ENCODE data around the gene E4F1.

E4F1 gene

GRCh38 chr16:2250652-2251295, 27.4 kb downstream of the E4F1 start:
- H3K27me3 ChIP-seq (ENCODE audit: low read depth, low read length) = no peaks in the 10 kb centered on the region
- peaks cover 20% of the 10 kb centered on the region for H4K20me1 ChIP-seq (ENCODE audit: insufficient read depth, low read length)
- H3K4me1 ChIP-seq (ENCODE audit: low read length) = peaks cover 32% of the 10 kb centered on the region
- no peak for TF ChIP-seq EZH2phosphoT487 (IDR thresholded peaks at IDR 0.05; ENCODE audit: low read depth)
- H3K36me3 ChIP-seq (replicated peaks; ENCODE audit: low read depth, low read length) = peaks cover 19% of the 10 kb centered on the region
- H3K4me3 ChIP-seq (ENCODE audit: low read length) = peak overlapping the region; percentile 92
- peak overlapping the region; percentile 72 for H3K9ac ChIP-seq (ENCODE audit: low read length)
- peaks cover 31% of the 10 kb centered on the region for H3K79me2 ChIP-seq (ENCODE audit: low read length)
- H2AFZ ChIP-seq (ENCODE audit: low read depth, low read length) = no peak overlapping the region
- no peaks in the 10 kb centered on the region for H3K9me3 ChIP-seq (ENCODE audit: insufficient read depth, low read length)
- H3K27ac ChIP-seq (ENCODE audit: low read length) = peak overlapping the region; percentile 74
- H3K4me2 ChIP-seq (ENCODE audit: low read length) = peak overlapping the region; percentile 100

GRCh38 chr16:2251296-2252111, 28.1 kb downstream of the E4F1 start, which contains the start of gene ECI1:
Gene ECI1 (minus strand): TSS chr16:2251587. CDS start chr16:2251566, 21 bp downstream.
- peak within 1 kb of the TSS; percentile 100 for H3K4me2 ChIP-seq (ENCODE audit: low read length)
- H3K27ac ChIP-seq (ENCODE audit: low read length) = peak within 1 kb of the TSS; percentile 74
- H3K9ac ChIP-seq (ENCODE audit: low read length) = peak within 1 kb of the TSS; percentile 72
- H3K79me2 ChIP-seq (ENCODE audit: low read length) = peaks cover 34% of the 10 kb centered on the region
- H3K4me3 ChIP-seq (ENCODE audit: low read length) = peak within 1 kb of the TSS; percentile 92
- H3K4me1 ChIP-seq (ENCODE audit: low read length) = peaks cover 32% of the 10 kb centered on the region
- no peak within 1 kb of the TSS for H2AFZ ChIP-seq (ENCODE audit: low read depth, low read length)
- peaks cover 24% of the 10 kb centered on the region for H3K36me3 ChIP-seq (replicated peaks; ENCODE audit: low read depth, low read length)
- H3K9me3 ChIP-seq (ENCODE audit: insufficient read depth, low read length) = no peaks in the 10 kb centered on the region
- peaks cover 20% of the 10 kb centered on the region for H4K20me1 ChIP-seq (ENCODE audit: insufficient read depth, low read length)
- TF ChIP-seq EZH2phosphoT487 (IDR thresholded peaks at IDR 0.05; ENCODE audit: low read depth) = no peak
- TF ChIP-seq CTCF (IDR thresholded peaks at IDR 0.05; ENCODE audit: low read depth, low read length) = peak; percentile 58
- no peaks in the 10 kb centered on the region for H3K27me3 ChIP-seq (ENCODE audit: low read depth, low read length)

- Histone ChIP-seq H3K79me2 (ENCODE audit: low read length) (peaks cover 46% of the 10 kb centered on the region), H3K36me3 (replicated peaks; ENCODE audit: low read depth, low read length) (peaks cover 34% of the 10 kb centered on the region), H4K20me1 (ENCODE audit: insufficient read depth, low read length) (peaks cover 28% of the 10 kb centered on the region), H3K27me3 (ENCODE audit: low read depth, low read length) (no peaks in the 10 kb centered on the region), H3K9ac (ENCODE audit: low read length) (peak overlapping the region; percentile 27; the same call in 1 of the 2 replicates), H2AFZ (ENCODE audit: low read depth, low read length) (no peak overlapping the region), H3K4me2 (ENCODE audit: low read length) (peak overlapping the region; percentile 100), H3K4me1 (ENCODE audit: low read length) (peaks cover 32% of the 10 kb centered on the region), H3K9me3 (ENCODE audit: insufficient read depth, low read length) (no peaks in the 10 kb centered on the region), H3K27ac (ENCODE audit: low read length) (peak overlapping the region; percentile 74), H3K4me3 (ENCODE audit: low read length) (peak overlapping the region; percentile 7; the same call in 1 of the 2 replicates)
- TF ChIP-seq EZH2phosphoT487 (IDR thresholded peaks at IDR 0.05; ENCODE audit: low read depth) (no peak), CTCF (IDR thresholded peaks at IDR 0.05; ENCODE audit: low read depth, low read length) (no peak)
These were observed 29.4 kb downstream of the E4F1 start for GRCh38 chr16:2252806-2253148.

GRCh38 chr16:2253293-2253692, 29.9 kb downstream of the E4F1 start:
- Histone ChIP-seq H3K4me2 (ENCODE audit: low read length) (peak overlapping the region; percentile 100), H3K27me3 (ENCODE audit: low read depth, low read length) (no peaks in the 10 kb centered on the region), H3K4me1 (ENCODE audit: low read length) (peaks cover 32% of the 10 kb centered on the region), H3K36me3 (replicated peaks; ENCODE audit: low read depth, low read length) (peaks cover 39% of the 10 kb centered on the region), H3K9ac (ENCODE audit: low read length) (no peak overlapping the region), H3K79me2 (ENCODE audit: low read length) (peaks cover 46% of the 10 kb centered on the region), H2AFZ (ENCODE audit: low read depth, low read length) (no peak overlapping the region), H3K9me3 (ENCODE audit: insufficient read depth, low read length) (no peaks in the 10 kb centered on the region), H4K20me1 (ENCODE audit: insufficient read depth, low read length) (peaks cover 31% of the 10 kb centered on the region), H3K4me3 (ENCODE audit: low read length) (no peak overlapping the region), H3K27ac (ENCODE audit: low read length) (peak overlapping the region; percentile 74)
- TF ChIP-seq EZH2phosphoT487 (IDR thresholded peaks at IDR 0.05; ENCODE audit: low read depth) (no peak), CTCF (IDR thresholded peaks at IDR 0.05; ENCODE audit: low read depth, low read length) (no peak)

Measured in OCI-LY3 (cell line).